Upper lobe of left lung (tissue), 6 donors: ENCODE measurements around the gene XPC. TPM values are rescaled to one million over a fixed set of nuclear protein-coding genes. Genes with fewer than 3 reads are reported as not detected.

ENCODE experiments used
- ATAC-seq, 2 donors: fragments of 200-7000 bp; cut with Tn5 transposase; one replicate each; pipeline ENCODE4 v1.9.1; 2022; ENCODE audit warnings: mild to moderate bottlenecking in 2 of 2, moderate library complexity in 2 of 2; ENCODE audit not compliant: low FRiP score in 2 of 2
- DNase-seq, 2 donors: peaks; one replicate each; pipeline ENCODE4 v3.0.0-alpha.2; 2019 to 2020
- H3K27ac ChIP-seq, 4 donors: fragments of 200-600 bp; sonication (generic); one replicate each; pipeline ENCODE4 v1.5.1; 2016 to 2019
- H3K27me3 ChIP-seq, 4 donors: fragments of 200-600 bp; sonication (generic); one replicate each; pipeline ENCODE4 v1.5.1; 2017 to 2019
- H3K36me3 ChIP-seq, 4 donors: fragments of 200-600 bp; sonication (generic); one replicate each; pipeline ENCODE4 v1.5.1; 2016 to 2019
- H3K4me1 ChIP-seq, 4 donors: fragments of 200-600 bp; sonication (generic); one replicate each; pipeline ENCODE4 v1.5.1; 2018 to 2019
- H3K4me3 ChIP-seq, 4 donors: fragments of 200-600 bp; sonication (generic); one replicate each; pipeline ENCODE4 v1.5.1; 2017 to 2019; ENCODE audit warnings: mild to moderate bottlenecking in 2 of 4, moderate library complexity in 1 of 4
- H3K9me3 ChIP-seq, 4 donors: fragments of 200-600 bp; sonication (generic); one replicate each; pipeline ENCODE4 v1.5.1; 2018 to 2019
- EP300 ChIP-seq, 4 donors: sonication (generic); formaldehyde crosslinking; IDR thresholded peaks; one replicate each; pipeline ENCODE4 v1.5.1; 2017; ENCODE audit warnings: antibody characterized with exemption in 4 of 4, control low read depth in 2 of 4
- POLR2A ChIP-seq, 4 donors: fragments of 450-650 bp; IDR thresholded peaks; one replicate each; pipeline ENCODE4 v1.5.1; 2016 to 2017; ENCODE audit warnings: antibody characterized with exemption in 4 of 4, mild to moderate bottlenecking in 2 of 4
- POLR2AphosphoS5 ChIP-seq, 2 donors: sonication (generic); formaldehyde crosslinking; IDR thresholded peaks; one replicate each; pipeline ENCODE4 v1.5.1; 2017; ENCODE audit warnings: antibody characterized with exemption in 2 of 2
- WGBS, 2 donors: methylation state at CpG; one replicate each; pipeline ENCODE4 v1.1.5; 2017 to 2018; 5-methylcytosine and 5-hydroxymethylcytosine counted together
- total RNA-seq, 6 donors: library from RNA; depleted of rRNA in 4 of 6; stranded (reverse); fragments of >200 nt in 4 of 6; gene quantifications; one replicate each; pipeline versions ENCODE4 v1.1.0 to v1.2.1, GENCODE V29; 2016 to 2021
- TF ChIP-seq, protein P1 (sequence below), 6 experiments: fragments of 450-650 bp in 4 of 6; fragments of 200-600 bp in 2 of 6; sonication (generic) in 2 of 6; IDR thresholded peaks; one replicate each; pipeline ENCODE4 v1.5.1; 2016 to 2019; ENCODE audit warnings: antibody characterized with exemption in 6 of 6
- donor health status: DM: no; HTN: no; CAD: no; lungs with moderate emphysema.
- donor health status: DM: no; HTN: yes; CAD: no; lungs with severe emphysema.

The XPC gene
- total RNA-seq, 6 donors from 2014 or later: 33.8 to 87.0 (median 46.6) TPM

DNA sequence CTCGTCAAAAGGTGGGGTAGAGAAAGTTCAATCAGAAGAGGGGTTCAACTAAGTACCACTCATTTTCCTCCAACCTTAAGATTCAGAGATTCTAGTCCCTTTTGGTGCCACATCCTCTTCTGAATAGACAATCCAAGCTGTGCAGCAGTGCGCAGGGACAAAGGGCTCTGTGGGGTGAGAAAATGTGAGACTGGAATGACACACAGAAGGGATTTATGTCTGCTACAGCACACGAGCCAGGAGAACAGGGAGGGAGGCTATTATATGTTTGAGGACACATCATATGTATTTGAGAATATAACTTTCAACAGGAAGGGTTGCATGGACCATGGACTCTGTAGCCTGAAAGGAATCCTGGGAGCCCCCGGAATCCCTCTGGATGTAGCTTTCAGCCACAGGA is 33.2 kb upstream of the XPC start:
- 61 to 79% methylated on average over 4 of the region's 4 CpGs for whole genome bisulfite sequencing, 2 donors
- H3K36me3 ChIP-seq: no peaks in the 10 kb centered on the region
- ATAC-seq: no peak
- no peak for DNase-seq
- H3K27me3 ChIP-seq: no peaks in the 10 kb centered on the region
- no peak overlapping the region for H3K27ac ChIP-seq
- peaks cover 0 to 9% (median 0%) of the 10 kb centered on the region in 4 donors for H3K4me1 ChIP-seq
- no peaks in the 10 kb centered on the region for H3K9me3 ChIP-seq
- TF ChIP-seq EP300 (IDR thresholded peaks at IDR 0.05) (no peak), POLR2AphosphoS5 (IDR thresholded peaks at IDR 0.05) (no peak), POLR2A (IDR thresholded peaks at IDR 0.05) (no peak)
- TF ChIP-seq, protein P1, sequence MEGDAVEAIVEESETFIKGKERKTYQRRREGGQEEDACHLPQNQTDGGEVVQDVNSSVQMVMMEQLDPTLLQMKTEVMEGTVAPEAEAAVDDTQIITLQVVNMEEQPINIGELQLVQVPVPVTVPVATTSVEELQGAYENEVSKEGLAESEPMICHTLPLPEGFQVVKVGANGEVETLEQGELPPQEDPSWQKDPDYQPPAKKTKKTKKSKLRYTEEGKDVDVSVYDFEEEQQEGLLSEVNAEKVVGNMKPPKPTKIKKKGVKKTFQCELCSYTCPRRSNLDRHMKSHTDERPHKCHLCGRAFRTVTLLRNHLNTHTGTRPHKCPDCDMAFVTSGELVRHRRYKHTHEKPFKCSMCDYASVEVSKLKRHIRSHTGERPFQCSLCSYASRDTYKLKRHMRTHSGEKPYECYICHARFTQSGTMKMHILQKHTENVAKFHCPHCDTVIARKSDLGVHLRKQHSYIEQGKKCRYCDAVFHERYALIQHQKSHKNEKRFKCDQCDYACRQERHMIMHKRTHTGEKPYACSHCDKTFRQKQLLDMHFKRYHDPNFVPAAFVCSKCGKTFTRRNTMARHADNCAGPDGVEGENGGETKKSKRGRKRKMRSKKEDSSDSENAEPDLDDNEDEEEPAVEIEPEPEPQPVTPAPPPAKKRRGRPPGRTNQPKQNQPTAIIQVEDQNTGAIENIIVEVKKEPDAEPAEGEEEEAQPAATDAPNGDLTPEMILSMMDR (IDR thresholded peaks at IDR 0.05): no peak
- no peak overlapping the region for H3K4me3 ChIP-seq

DNA sequence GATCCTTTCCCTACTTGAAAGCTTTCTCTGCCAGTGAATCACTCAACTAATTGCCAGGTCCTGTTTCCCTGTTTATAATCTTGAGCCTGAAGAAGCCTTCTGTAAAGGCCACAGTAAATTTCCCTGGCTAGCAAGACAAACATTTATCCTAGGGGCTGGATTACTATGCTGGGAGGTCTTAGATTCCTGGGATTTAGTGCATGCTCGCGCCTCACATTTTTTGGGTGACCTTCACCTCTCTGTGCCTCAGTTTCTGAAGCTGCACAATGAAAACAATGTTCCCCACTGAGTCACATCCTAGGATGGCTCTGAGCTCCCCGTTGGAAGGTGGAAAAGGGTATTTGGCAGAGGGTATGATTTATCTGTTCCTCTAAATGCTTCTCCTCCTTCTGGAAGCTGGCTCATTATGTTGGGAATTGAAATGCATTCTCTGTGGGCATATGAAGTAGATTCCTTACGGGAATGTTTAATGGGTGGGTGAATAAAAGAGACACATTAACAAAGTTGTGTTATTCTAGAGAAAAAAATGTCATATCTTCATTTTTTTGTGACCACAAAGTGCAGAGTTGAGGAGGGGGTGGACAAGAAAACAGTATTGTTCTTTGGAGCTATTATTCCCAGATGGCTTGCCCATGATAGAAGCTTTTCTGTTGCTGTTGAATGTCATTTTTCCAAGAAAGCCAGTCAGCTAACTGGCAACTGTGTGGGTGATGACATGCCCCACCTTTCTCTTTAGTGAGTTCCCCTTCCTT is 32.6 kb upstream of the XPC start:
- H3K27ac ChIP-seq: no peak overlapping the region
- no peaks in the 10 kb centered on the region for H3K27me3 ChIP-seq
- TF ChIP-seq, protein P1 (IDR thresholded peaks at IDR 0.05): no peak
- TF ChIP-seq POLR2AphosphoS5 (IDR thresholded peaks at IDR 0.05) (no peak), POLR2A (IDR thresholded peaks at IDR 0.05) (no peak), EP300 (IDR thresholded peaks at IDR 0.05) (no peak)
- H3K4me3 ChIP-seq: no peak overlapping the region
- peaks cover 0 to 9% (median 0%) of the 10 kb centered on the region in 4 donors for H3K4me1 ChIP-seq
- ATAC-seq (no peak), DNase-seq (no peak)
- H3K9me3 ChIP-seq: no peaks in the 10 kb centered on the region
- WGBS, 2 donors: 68 to 80% methylated on average over 4 of the region's 4 CpGs
- H3K36me3 ChIP-seq: no peaks in the 10 kb centered on the region

DNA sequence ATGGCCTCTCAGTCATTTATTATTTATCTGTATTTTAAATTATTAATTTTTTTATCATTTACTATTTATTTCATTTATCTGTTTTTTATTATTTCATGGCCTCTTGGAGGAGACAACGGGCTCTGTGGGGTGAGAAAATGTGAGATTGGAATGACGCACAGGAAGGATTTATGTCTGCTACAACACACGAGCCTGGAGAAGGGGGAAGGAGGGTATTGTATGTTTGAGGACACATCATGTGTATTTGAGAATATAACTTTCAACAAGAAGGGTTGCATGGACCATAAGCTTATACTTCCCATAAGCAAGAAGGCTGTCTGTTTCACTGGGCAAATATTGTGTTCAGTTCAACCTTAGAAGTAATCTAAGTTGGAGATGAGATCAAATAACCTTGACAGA is 31.9 kb upstream of the XPC start:
- Histone ChIP-seq H3K9me3 (no peaks in the 10 kb centered on the region), H3K4me1 (peaks cover 0 to 9% (median 2%) of the 10 kb centered on the region in 4 donors), H3K27me3 (no peaks in the 10 kb centered on the region), H3K4me3 (no peak overlapping the region), H3K36me3 (no peaks in the 10 kb centered on the region), H3K27ac (no peak overlapping the region)
- no peak for DNase-seq
- 46 to 70% methylated on average over 3 of the region's 3 CpGs for WGBS, 2 donors
- TF ChIP-seq EP300 (IDR thresholded peaks at IDR 0.05): no peak
- no peak for TF ChIP-seq POLR2AphosphoS5 (IDR thresholded peaks at IDR 0.05)
- no peak for TF ChIP-seq POLR2A (IDR thresholded peaks at IDR 0.05)
- TF ChIP-seq, protein P1 (IDR thresholded peaks at IDR 0.05): no peak
- ATAC-seq: no peak

DNA sequence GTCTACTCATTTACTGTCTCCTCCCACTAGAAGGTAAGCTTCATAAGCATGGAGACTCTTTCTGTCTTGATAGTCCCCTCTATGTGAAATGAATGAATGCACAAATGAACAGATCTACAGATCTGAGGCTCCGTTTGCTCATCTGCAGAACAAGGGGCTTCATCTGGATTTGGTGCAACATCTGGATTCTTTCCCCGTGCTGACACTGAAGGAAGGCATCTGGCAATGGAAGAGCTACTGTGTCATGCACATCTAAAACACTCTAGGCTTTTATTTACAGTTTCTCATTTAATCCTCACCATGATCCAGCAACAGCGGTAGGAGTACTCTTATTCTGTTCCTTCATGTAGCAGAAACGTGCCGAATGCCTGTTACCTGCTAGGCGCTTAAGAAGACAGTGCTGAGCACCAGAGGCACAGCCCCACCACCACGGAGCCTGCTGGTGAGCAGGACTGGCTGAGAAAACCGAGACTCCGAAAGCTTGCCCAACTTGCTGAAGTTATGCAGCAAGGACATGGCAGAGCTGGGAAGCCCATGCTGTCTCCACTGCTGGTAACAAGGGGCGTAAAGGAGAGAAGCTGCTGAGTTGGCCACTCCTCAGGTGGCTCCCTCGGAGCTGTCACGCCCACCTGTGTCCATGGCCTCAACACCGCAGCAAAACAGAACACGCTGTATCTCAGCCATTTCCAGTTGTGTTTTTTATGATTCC is 31.3 kb upstream of the XPC start:
- no peak overlapping the region for H3K27ac ChIP-seq
- no peak for TF ChIP-seq POLR2A (IDR thresholded peaks at IDR 0.05)
- TF ChIP-seq, protein P1 (IDR thresholded peaks at IDR 0.05): no peak
- TF ChIP-seq EP300 (IDR thresholded peaks at IDR 0.05): no peak
- no peak for TF ChIP-seq POLR2AphosphoS5 (IDR thresholded peaks at IDR 0.05)
- no peaks in the 10 kb centered on the region for H3K27me3 ChIP-seq
- DNase-seq (no peak), ATAC-seq (no peak)
- H3K4me1 ChIP-seq: peaks cover 4 to 13% (median 6%) of the 10 kb centered on the region in 4 donors
- H3K4me3 ChIP-seq: no peak overlapping the region
- no peaks in the 10 kb centered on the region for H3K36me3 ChIP-seq
- 80 to 82% methylated on average over 14 of the region's 14 CpGs for WGBS, 2 donors
- H3K9me3 ChIP-seq: no peaks in the 10 kb centered on the region
